Fibroblast of peridontal ligament (primary cell): ENCODE data around the gene NAP1L4.

Experiments
- DNase-seq: peaks from one replicate; pipeline ENCODE4 v3.0.0-alpha.2; 2010; ENCODE audit errors: extremely low read depth

NAP1L4 gene

DNA sequence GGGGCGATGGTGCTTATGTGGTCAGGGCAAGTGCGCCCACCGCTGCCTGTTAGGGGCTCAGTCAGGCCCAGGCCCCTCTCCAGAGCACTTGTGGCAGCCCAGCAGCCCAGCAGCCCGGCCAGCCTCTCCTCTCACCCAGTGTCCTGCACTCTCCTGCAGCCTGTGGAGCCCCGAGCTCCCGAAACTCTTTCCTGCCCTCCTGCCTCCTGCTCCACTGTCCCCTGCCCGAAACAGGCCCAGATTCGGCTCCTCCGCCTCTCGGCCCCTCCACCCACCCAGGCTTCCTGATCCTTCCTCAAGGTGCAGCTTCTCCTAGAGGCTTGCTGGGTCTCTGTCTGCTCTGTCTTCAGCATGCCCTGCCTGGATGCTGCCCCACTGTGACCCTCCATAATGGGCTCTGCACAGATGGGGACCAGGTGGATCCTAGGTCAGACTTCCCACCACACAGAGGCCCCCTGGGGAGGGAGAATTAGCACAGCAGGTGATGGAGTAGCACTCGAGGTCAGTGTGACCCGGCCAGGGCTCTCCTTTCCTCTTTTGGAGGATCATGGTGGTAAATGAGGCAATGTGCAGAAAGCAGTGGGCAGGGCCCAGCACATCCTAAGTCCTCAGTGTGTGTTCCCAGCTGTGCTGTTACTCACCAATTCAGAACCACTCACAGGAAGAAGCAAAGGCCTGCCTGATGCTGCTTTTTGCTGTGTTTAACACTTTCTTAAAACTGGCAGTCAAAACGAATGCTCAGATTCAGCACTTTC lies 18.6 kb upstream of the NAP1L4 start:
- DNase-seq, result no peak

DNA sequence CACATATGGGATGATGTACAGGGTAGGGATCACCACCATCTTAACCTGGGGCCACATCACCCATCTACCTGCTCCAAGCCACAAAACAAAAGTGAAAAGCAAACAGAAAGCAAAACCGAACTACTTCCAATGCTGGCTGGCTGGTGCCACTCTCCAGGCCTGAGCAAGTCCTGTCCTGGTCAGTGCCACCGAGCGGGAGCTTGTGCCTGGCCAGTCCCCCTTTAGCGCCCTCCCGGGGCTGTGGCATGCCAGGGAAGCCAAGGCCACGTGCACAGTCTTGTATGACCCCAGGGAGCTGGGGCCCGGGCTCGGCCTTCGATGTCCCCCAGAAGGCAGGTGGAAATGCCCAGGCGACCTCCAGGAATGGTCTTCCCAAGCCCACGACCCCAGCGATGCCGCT lies 17.9 kb upstream of the NAP1L4 start:
- DNase-seq, result no peak

DNA sequence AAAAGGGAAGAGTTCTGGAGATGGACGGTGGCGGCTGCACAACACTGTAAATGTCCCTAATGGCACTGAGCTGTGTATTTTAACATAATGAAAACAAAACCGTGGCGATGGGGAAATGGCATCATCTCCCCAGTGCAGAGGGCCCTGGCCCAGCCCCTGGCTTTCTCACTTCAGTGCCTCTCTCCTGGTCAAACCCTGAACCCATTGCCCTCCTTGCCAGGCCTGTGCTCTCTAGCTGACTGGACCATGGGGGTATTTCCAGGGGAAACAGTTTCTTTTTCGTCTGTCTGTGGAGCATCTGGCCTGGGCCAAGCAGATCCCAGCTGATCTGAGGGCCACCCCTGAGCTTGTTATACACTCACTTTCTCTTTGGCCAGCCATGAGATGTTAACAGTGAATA lies 17.4 kb upstream of the NAP1L4 start:
- no peak for DNase-seq

DNA sequence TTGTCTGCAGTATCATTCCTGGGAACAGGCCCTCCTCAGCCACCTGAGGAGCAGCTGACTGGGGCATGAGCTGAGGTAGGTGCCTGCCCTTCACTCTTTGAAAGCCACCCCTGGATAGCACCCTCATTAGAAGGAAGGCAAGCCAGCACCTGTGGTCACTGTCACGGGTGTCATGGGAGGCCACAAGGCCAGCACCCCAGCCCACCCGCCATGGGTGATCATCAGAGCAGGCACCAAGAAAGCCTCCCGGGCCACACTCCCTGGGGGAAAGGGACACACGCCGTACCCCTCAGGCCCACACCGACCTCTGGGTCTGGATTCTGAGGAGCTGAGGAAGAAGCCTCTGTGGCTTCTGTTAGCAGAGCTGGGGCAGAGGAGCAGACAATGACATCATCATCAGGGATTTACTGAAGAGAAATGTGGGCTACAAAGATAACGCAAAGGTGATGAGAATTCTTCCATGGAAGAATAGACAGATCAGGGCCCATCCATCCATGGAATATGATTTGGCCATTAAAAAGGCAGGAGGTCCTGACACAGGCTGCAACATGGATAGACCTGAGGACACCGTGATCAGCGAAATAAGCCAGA lies 16.7 kb upstream of the NAP1L4 start:
- DNase-seq, result no peak

DNA sequence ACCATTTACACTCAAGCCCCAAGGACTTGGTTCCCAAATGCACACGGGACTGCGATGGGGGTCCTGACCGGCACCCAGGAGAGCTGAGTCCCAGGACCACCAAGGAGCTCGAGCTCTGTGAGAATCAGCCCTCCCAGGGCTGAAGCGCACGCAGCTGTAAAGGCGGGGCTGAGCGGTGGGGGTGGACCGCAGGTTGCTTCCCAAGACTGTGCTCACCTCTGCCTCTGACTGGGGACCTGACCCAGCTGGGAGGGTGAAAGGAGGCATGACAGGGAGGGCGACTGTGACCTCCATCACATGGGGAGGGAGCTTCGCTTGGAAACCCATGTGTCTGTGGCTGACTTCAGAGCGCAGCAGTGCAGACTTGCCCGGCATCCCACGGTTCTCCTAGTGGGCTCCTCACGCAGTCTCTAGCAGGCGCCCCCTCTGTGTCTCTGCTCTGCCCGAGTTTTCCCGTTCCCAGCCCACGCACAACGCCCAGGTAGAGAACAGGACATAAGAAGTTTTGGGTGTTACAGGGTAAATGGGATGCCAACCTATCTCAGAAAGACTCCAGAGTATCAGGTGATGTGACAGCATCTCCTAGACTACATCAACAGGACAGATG lies 15.4 kb upstream of the NAP1L4 start:
- no peak for DNase-seq

DNA sequence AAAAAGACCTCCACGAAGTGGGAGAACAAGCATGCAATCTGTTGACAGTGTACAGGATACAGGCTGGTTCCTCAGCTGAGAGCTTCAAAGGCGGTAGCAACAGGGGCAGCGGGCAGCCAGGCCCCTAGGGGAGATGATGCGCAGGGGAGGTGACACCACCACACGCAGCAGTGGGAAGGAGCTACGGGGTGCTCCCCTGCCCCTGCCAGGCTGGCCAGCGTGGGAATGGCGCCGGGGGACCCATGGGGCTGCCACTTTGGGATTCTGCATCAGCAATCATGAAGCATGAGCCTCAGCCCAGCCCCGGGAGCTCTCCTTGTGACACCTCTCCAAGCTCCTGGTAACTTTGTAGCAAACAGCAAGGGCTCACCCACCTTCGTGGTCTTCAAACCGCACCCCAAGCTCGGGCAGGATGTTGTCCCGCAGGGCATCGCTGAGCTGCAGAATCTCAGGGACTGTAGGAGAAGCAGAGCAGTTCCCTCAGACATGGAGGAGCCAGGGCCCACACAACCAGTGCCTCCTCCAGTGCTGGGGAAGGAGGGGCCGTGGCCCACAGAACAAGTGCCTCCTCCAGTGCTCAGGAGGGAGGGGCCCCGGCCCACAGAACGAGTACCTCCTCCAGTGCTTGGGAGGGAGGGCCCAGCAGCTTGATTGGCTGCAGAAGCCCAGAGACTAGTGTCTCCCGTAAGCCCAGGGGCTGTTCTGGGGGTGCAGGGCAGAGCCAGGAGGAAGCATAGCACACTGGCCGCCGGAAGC lies 14.6 kb upstream of the NAP1L4 start:
- DNase-seq, result no peak

DNA sequence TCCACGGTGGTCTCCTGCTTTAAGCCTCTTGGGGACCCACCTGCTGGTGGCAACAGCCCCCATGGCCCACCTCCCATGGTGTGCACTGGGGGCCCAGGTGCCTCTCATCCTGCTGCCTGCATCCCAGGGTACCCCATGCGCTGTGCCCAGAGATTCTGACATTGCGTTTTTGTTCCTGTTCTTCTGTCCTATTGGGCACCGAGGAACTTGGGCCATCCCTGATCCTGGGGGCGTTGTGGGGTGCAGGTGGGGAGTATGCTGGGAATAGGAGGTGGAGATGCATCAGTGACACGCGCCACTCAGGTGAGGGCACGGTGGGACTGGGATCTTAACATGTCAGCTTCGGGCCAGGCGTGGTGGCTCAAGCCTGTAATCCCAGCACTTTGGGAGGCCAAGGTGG lies 12.4 kb upstream of the NAP1L4 start:
- DNase-seq, result no peak

DNA sequence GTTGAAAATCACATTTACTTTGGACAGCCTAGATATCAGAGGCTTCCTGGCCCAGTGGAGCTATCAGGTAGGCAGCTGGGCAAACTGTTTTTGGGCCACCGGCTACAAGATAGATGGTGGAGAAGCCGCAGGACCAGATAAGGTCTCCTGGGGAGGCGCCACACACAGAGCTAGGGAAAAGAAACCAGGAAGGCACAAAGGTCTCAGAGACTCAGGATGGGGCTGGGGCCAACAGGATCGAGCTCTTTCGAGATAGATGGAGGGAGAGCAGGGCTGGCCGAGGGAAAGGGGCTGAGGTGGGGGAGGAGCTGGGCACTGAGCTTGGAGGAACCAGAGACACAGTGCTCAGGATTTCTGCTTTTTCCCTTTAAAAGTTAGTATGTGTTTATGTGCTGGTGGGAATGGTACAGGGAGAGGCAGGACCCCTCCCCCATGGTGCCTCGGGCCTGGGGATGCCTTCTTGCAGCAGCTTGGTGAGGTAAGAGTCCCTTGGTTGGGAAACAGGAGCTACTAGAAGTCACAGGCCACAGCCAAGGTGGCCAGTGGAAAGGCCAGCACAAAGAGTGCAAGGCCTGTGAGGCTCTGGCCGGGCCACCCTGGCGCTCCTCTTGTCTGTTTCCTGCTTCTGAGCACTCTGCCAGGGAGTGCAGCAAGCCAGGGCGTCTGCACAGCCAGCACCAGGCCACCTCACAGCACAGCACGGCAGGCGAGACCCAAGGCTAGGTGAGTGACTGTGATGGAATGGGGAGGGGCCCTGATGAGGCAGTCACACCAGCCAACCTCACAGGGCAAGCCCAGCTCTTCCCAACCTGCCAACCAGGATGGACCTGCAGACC lies 11.5 kb upstream of the NAP1L4 start:
- DNase-seq, result no peak

DNA sequence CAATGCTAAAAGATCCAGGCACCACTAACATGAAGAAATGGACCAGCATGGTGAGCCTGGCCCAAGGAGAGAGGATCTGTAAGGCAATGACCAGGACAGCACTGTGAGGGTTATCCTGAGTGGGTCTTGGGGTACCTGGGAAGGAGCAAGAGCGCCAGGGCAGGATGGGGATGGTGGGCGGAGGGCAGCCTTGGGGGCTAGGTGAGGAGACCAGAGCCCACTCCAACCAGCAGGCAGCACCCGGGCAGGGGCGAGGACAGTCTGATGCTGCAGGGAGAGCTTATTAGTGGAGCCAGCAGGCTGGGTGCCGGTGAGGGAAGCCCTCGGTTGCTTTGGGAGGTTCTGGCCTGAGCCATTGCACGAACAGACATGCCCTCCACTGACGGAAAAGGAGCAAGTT lies 10.7 kb upstream of the NAP1L4 start:
- no peak for DNase-seq

DNA sequence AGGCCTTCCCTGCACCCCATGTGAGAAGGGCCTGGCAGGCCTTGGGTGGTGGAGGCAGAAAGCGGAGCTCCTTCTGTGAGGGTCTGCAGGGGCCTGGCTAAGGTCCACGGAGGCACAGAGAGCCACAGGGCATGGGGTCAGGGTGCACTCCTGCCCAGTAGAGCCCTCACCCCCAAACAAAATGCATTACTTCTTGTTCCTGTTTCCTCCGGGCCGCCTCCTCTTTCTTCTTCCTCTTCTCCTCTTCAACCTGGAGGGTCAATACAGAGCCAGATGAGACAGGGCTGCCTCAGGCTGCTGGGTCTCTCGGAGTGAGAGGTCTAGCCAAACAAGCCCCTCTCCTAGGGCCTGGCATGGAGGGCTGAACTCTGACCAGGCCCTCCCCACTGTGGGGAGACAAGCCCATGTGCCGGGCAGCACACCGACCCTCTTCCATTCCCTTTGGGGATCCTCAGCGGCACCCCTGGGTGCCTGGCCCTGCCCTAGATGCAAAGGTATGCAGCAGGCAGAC lies 10.3 kb upstream of the NAP1L4 start:
- DNase-seq, result no peak

DNA sequence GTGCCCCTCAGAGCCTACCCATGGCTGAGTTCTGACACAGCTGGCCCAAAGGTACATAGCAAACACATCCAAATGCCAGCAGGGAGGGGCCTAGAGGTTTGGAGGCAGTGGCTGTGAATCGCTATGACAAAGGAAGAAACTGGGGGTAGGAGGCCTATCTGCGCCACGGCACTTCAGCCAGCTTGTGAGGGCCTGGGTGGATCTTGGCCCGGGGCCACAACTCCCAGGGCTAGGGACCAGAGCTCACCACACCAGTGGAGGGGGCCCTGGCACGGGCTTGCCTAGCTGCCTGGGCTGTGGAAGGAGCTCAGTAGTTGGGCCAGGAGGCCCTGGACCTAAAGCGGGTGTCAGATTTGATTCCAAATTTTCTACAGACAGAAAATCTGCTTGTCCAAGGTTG lies 9.4 kb upstream of the NAP1L4 start:
- no peak for DNase-seq

DNA sequence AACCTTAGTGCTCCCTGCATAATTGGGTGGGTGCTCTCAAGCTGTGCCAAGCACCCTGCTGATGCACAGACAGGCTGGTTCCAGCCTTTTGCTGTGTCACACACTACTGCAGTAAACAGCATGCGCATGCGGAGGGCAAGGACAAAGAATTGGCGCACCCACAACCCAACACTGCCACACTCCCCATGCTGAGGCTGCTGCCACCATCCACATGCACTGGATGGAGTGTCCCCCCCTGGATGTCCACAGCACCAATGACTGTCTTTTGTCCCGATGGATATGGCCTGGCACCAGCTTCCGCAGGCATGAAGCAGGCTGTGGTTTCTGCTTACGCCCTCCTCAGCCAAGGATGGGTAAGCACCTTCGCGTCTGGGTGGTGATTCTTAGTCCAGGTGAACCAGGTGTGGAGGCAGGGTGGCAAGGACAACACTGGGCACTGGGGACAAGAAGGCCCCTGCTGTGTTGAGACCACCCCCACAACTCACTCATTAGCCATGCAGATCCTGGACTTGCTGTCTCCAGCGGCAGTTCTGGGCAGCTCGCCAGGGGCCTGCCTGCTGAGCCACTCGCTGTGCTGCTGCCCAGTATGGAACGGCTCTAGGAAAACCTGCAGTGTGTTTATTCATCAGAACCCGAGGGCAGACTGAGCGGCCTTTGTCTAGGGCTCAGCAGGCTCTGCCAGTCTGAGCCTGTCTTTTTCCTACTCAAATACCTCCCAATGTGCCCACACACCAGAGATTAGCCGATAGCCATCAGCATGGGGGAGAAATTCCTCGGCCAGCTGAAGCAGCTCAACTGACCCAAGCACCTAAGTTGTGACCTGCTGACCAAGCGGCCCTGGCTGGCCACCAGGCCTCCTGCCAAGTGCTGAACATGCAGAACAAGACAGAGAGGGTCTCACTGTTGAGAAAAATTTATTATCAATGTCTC lies 8.2 kb upstream of the NAP1L4 start:
- no peak for DNase-seq

DNA sequence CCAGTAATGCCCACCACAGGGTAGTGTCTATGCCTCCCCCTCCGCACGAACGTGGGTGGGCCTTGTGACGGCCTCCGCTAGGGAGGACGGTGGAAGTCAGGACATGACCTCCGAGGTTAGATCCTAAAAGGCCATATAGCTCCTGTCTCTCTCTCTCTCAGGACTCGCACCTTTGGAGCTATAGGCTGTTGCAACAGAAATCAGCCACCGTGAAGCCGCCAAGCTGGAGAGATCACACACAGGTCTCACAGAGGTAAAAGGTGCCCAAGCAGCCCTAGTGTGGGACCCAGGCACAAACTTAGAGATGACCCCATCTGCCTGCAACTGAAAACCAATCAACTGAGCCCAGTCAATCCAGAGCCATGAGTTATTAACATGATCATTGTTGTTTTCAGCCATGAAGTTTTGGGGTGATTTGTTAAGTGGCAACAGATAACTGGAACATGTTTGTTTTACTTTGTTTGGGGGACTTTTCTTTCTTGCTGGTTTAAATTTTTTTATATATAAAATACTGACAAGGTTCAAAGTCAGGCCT lies 7.4 kb upstream of the NAP1L4 start:
- DNase-seq, result no peak

DNA sequence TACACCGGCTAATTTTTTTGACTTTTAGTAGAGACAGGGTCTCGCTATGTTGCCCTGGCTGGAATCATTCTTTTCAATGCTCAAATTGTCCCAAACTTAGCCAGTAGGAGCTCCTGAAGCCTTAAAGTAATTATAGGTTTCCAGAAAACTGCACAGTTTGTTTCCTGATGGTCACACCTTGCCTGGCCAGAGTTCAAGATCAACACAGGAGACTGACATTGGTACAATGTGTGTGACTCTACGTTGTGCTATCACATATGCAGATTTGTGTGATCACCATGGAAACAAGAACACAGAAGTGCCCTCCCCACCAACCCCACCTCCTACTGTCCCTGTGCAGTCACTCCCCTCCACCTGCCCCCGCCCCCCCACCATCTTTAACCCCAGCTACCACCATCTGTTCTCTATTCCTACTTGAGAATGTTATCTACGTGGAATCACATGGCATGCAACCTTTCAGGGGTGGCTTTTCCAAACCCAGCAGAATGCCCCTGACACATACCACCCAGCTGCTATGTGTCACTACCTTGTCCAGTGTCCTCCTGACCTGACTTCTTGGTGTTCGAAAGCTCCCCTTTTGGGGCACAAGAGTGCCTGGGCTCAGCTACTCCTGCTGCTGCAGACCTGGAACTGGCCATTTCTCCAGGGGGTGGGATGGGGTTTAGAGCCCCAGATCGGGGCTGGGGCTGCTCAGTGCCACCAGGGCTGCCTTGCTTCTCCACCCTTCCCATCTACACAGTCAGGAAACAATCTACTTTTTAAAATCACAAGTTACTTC lies 6.1 kb upstream of the NAP1L4 start:
- DNase-seq, result no peak

DNA sequence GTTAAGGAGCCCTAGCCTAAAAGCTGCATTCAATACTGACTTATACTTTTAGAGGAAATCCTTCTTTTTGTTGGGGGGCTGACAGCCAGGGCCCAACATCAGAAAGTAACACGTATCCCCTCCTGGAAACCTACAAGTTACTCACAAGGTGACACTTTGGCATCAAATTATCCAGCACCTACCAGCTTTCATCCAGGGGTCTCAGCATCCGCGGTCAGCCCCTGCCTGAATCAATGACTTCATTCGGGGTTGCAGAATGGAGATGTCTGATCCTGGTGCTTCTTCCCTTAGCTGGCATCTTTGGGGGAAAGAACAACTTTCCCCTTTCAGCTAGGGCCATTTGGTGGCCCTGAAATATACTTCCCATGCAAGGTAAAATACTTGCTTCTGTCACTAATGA lies 5.3 kb upstream of the NAP1L4 start:
- no peak for DNase-seq

DNA sequence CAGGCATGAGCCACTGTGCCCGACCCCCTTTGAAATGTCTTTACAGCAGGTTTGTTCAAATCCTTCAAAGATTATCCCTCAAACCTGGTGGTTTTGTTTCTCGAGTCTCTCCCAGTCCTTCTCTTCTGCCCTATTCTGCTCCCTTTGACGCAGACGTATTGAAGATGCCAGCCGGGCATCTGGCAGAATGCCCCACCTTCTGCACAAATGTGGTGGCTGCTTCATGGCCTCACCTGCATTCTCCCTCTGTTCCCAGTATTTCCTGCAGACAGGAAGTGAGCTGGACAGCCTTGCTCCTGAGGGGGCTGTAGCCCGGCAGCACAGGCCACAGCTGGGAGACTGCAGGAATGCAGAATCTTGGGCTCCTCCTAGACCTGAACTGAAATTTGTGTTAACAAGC lies 4.8 kb upstream of the NAP1L4 start:
- DNase-seq, result no peak

DNA sequence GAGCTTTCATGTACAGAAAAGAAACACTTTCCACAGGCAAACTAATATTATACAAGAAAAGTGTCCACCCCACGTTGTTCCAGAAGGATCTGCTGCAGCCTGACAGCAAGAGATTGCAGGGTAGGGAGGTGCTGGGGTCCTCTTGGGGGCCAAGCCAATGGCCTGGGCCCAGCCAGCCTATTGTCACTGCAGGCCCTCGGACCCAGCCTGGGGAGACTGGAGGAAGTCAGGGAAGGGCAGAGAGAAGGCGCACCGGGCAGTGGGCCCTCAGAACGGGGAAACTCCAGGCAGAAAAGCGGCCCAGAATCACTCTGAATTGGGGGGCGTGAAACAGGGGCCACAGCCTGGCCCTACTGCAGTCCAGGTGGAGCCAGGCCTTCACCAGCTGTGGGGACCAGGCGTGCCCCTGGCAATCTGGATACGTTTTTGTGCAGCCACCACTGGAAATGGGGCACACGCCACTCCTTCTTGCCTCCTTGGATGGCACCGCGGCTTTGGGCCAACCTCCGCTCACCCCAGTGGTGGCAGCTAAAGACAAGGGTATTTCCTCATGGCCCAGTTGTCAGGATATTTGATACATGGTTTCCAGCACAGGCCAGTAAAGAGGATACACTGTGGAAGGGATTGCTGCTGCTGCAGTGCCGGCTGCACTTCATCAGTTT lies 3.9 kb upstream of the NAP1L4 start:
- no peak for DNase-seq

DNA sequence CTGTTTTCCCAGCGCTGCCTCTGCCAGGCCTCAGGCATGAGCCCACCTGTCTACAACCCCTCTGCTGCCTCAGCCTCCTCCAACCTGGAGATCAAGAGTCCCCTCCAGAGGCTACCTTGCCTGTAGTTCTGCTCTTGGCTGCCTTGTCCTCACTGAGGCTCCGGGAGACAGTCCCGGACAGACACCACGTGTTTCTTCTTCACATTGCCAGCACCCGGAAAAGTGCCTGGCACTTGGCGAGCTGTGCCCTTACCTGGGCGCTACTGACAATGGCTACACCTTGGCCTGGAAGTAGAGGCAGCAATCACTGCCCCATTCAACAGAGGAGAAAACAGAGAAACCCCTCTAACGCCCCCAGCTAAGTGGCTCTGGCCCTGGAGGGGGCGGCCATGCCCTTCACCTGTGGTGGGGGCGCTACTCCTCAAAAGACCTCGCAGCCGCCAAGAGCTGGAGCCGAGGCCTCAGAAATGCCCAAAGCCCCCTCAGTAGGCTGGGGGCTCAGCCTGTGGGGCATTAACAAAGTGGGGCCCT lies 3.0 kb upstream of the NAP1L4 start:
- no peak for DNase-seq

DNA sequence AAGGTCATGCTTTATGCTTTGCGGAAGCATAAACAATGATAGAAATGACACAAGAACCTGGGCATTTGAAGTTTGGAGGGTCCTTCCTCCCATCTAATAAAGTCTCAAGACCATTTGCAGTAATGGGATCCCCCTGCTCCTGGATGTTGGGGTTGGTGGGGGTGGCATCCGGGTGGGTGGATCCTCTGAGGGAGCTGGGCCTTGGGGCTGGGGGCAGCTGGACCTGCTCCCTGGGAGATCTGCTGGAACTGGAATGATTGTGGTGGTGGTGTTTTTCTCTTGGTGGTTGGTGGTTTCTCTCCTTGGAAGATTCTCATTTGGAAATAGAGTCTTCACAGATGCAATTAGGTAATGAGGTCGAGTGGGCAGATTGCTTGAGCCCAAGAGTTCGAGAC lies 2.2 kb upstream of the NAP1L4 start:
- no peak for DNase-seq
